IMR-90 (cell line): ENCODE results near the gene RPL37. TPM values are rescaled to one million over a fixed set of nuclear protein-coding genes. Genes with fewer than 3 reads are reported as not detected.
A peak's percentile ranks its signal among the peaks of the same experiment; 100 is the strongest.

Experiments
- ATAC-seq: fragments of 200-7000 bp; cut with Tn5 transposase; 2 replicates; pipeline ENCODE4 v1.9.1; 2020; ENCODE audit warnings: low read depth, mild to moderate bottlenecking, moderate library complexity
- BruUV-seq: library from RNA; stranded (reverse); fragments of 400-500 nt; replicated peaks from 2 replicates; lab custom pipeline; 2021; lab: Mats Ljungman, UMichigan
- CTCF ChIA-PET: fragments of 300-600 bp; formaldehyde crosslinking; extraction: SDS; loops from one replicate; lab custom pipeline; 2021; ENCODE audit warnings: antibody characterized with exemption; lab: Yijun Ruan, JAX
- POLR2A ChIA-PET: fragments of 300-600 bp; sonication (Branson Sonifier 250); formaldehyde crosslinking; loops from one replicate; lab custom pipeline; 2022; ENCODE audit warnings: antibody characterized with exemption; ENCODE audit not compliant: unreplicated experiment; lab: Charles Lee
- DNase-seq: peaks from one replicate; pipeline ENCODE4 v3.0.0; 2013
- H2AFZ ChIP-seq: replicated peaks from 2 replicates; pipeline ENCODE3; 2013; ENCODE audit warnings: low read length, mild to moderate bottlenecking; ENCODE audit not compliant: poor library complexity
- H2AK5ac ChIP-seq: 2 replicates; pipeline ENCODE4 v1.6.1; 2013; ENCODE audit warnings: low read depth, low read length, inconsistent platforms
- H2AK9ac ChIP-seq: replicated peaks from 2 replicates; pipeline ENCODE3; 2013; ENCODE audit warnings: mild to moderate bottlenecking, low read depth, low read length, moderate library complexity; ENCODE audit not compliant: poor library complexity
- H2BK120ac ChIP-seq: 2 replicates; pipeline ENCODE4 v1.6.1; 2013; ENCODE audit warnings: low read depth, low read length, inconsistent platforms
- H2BK15ac ChIP-seq: 3 replicates; pipeline ENCODE4 v1.6.1; 2013; ENCODE audit warnings: low read depth, low read length, inconsistent platforms
- H2BK20ac ChIP-seq: 2 replicates; pipeline ENCODE4 v1.6.1; 2013; ENCODE audit warnings: low read depth, mild to moderate bottlenecking, inconsistent platforms, low read length, moderate library complexity
- H2BK5ac ChIP-seq: 2 replicates; pipeline ENCODE4 v1.6.1; 2013; ENCODE audit warnings: mild to moderate bottlenecking, low read depth, low read length, inconsistent platforms; ENCODE audit not compliant: poor library complexity, severe bottlenecking
- H3K14ac ChIP-seq: replicated peaks from 2 replicates; pipeline ENCODE4 v1.6.1; 2013; ENCODE audit warnings: low read depth, low read length, inconsistent platforms
- H3K18ac ChIP-seq: 2 replicates; pipeline ENCODE4 v1.6.1; 2013; ENCODE audit warnings: low read depth, low read length, control low read depth
- H3K23ac ChIP-seq: 2 replicates; pipeline ENCODE4 v1.6.1; 2013; ENCODE audit warnings: low read depth, low read length, inconsistent platforms
- H3K27ac ChIP-seq: 2 replicates; pipeline ENCODE4 v1.5.1; 2013; ENCODE audit warnings: mild to moderate bottlenecking, control low read depth, low read length; ENCODE audit not compliant: insufficient read depth
- H3K27me3 ChIP-seq: 2 replicates; pipeline ENCODE4 v1.6.1; 2013; ENCODE audit warnings: low read length; ENCODE audit not compliant: control insufficient read depth, insufficient read depth
- H3K36me3 ChIP-seq: 2 replicates; pipeline ENCODE4 v1.6.1; 2013; ENCODE audit warnings: low read length, mixed read lengths; ENCODE audit not compliant: control insufficient read depth, insufficient read depth
- H3K4ac ChIP-seq: 2 replicates; pipeline ENCODE4 v1.6.1; 2013; ENCODE audit warnings: low read depth, low read length, inconsistent platforms
- H3K4me1 ChIP-seq: 2 replicates; pipeline ENCODE4 v1.6.1; 2013; ENCODE audit warnings: low read length, mixed read lengths; ENCODE audit not compliant: control insufficient read depth, insufficient read depth
- H3K4me2 ChIP-seq: 2 replicates; pipeline ENCODE4 v1.6.1; 2013; ENCODE audit warnings: low read depth, mild to moderate bottlenecking, control low read depth, low read length, moderate library complexity
- H3K4me3 ChIP-seq: 2 replicates; pipeline ENCODE4 v1.5.1; 2013; ENCODE audit warnings: low read depth, mild to moderate bottlenecking, control low read depth, low read length, moderate library complexity; ENCODE audit not compliant: insufficient read depth
- H3K56ac ChIP-seq: 2 replicates; pipeline ENCODE4 v1.6.1; 2013; ENCODE audit warnings: low read length, inconsistent platforms; ENCODE audit not compliant: insufficient read depth; ENCODE audit errors: extremely low read depth
- H3K79me1 ChIP-seq, 2 experiments: 2 replicates each; pipeline ENCODE4 v1.6.1; 2013; ENCODE audit warnings: low read length in 2 of 2, inconsistent platforms in 1 of 2, low read depth in 1 of 2
- H3K9ac ChIP-seq: 2 replicates; pipeline ENCODE4 v1.6.1; 2013; ENCODE audit warnings: low read depth, low read length, control low read depth
- H3K9me1 ChIP-seq: 2 replicates; pipeline ENCODE4 v1.6.1; 2013; ENCODE audit warnings: low read length, inconsistent platforms; ENCODE audit not compliant: insufficient read depth
- H3K9me3 ChIP-seq: 2 replicates; pipeline ENCODE4 v1.6.1; 2013; ENCODE audit warnings: low read length; ENCODE audit not compliant: control insufficient read depth, insufficient read depth
- H4K20me1 ChIP-seq: 2 replicates; pipeline ENCODE4 v1.6.1; 2013; ENCODE audit warnings: low read length, inconsistent platforms; ENCODE audit not compliant: insufficient read depth
- H4K5ac ChIP-seq: 2 replicates; pipeline ENCODE4 v1.6.1; 2013; ENCODE audit warnings: mild to moderate bottlenecking, low read depth, low read length, control low read depth
- H4K8ac ChIP-seq, 2 experiments: 2 replicates each; pipeline ENCODE4 v1.6.1; 2013; ENCODE audit warnings: low read depth in 2 of 2, low read length in 2 of 2, control low read depth in 1 of 2, inconsistent platforms in 1 of 2
- H4K91ac ChIP-seq: 2 replicates; pipeline ENCODE4 v1.6.1; 2013; ENCODE audit warnings: low read depth, low read length, inconsistent platforms; ENCODE audit not compliant: insufficient read depth
- FOS ChIP-seq: fragments of 150-350 bp; IDR thresholded peaks from 2 replicates; pipeline ENCODE4 v1.6.1; 2016; ENCODE audit warnings: low read depth, low read length
- POLR2A ChIP-seq: IDR thresholded peaks from 2 replicates; pipeline ENCODE4 v1.6.1; 2012; ENCODE audit warnings: mild to moderate bottlenecking, low read depth, low read length
- WGBS, 2 experiments: methylation state at CpG; one replicate each; pipeline versions ENCODE4 v1.1.5 to v1.1.7; 2013; ENCODE audit warnings: missing lambda C conversion rate in 2 of 2; ENCODE audit not compliant: insufficient read length in 1 of 2; ENCODE audit errors: extremely low coverage in 2 of 2; 5-methylcytosine and 5-hydroxymethylcytosine counted together
- dilution Hi-C: fragments of 300-500 bp; cut with HindIII; formaldehyde crosslinking; loops from one replicate; pipeline ENCODE4 v1.14.3; 2018; ENCODE audit warnings: low sequenced_read_pairs; ENCODE audit not compliant: unreplicated experiment
- in situ Hi-C: fragments of 300-500 bp; cut with MboI; formaldehyde crosslinking; loops from 3 replicates; pipeline ENCODE4 v1.14.3; 2019; ENCODE audit warnings: low sequenced_read_pairs, inconsistent platforms, mixed read lengths
- intact Hi-C: fragments of 100-400 bp; cut with micrococcal nuclease; formaldehyde crosslinking; loops from 2 replicates; pipeline ENCODE4 v1.10.0; 2022
- polyA plus RNA-seq, 3 experiments: library from polyadenylated mRNA; depleted of rRNA; stranded (reverse); fragments of >200 nt; gene quantifications; 2 replicates each; pipeline ENCODE4 v1.2.3, GENCODE V29; 2012; ENCODE audit warnings: low replicate concordance in 1 of 3
- total RNA-seq: library from RNA; depleted of rRNA; stranded (reverse); fragments of >200 nt; gene quantifications from 2 replicates; pipeline ENCODE4 v1.2.3, GENCODE V29; 2012

RPL37 gene
- total and polyA plus RNA-seq, 2 of the 4 experiments (the other 2 are of a cell fraction), result 35.3 to 294 TPM

GRCh38 chr5:40828021-40828631 lies 6.9 kb downstream of the RPL37 start:
- Histone ChIP-seq H2BK15ac (no peak overlapping the region), H4K5ac (no peak overlapping the region), H3K27me3 (no peaks in the 10 kb centered on the region), H4K8ac (no peak overlapping the region), H3K4me2 (no peak overlapping the region), H2AFZ (no peak overlapping the region), H4K91ac (no peak overlapping the region), H3K23ac (0 out of 2 replicates have a peak overlapping the region, but pooled peaks have one; percentile 16), H2BK20ac (no peak overlapping the region), H3K27ac (no peak overlapping the region), H2AK9ac (no peak overlapping the region), H3K9me1 (peaks cover 2% of the 10 kb centered on the region; the same call in 1 of the 2 replicates), H3K9ac (no peak overlapping the region), H3K14ac (no peak overlapping the region), H2BK5ac (no peak overlapping the region), H4K20me1 (peaks cover 77% of the 10 kb centered on the region), H3K4ac (no peak overlapping the region), H3K79me1 (peaks cover 25 to 68% of the 10 kb centered on the region in 2 experiments), H3K18ac (no peak overlapping the region), H3K4me3 (no peak overlapping the region), H2BK120ac (no peak overlapping the region), H3K56ac (no peak overlapping the region), H2AK5ac (no peak overlapping the region), H3K36me3 (peaks cover 59% of the 10 kb centered on the region), H3K4me1 (no peaks in the 10 kb centered on the region; the same call in 1 of the 2 replicates), H3K9me3 (no peaks in the 10 kb centered on the region)
- POLR2A ChIA-PET, result no interaction called here
- in situ Hi-C loops (no loop called here), dilution Hi-C loops (no loop called here), intact Hi-C loops (no loop called here)
- no peak for DNase-seq
- no peak for TF ChIP-seq FOS
- TF ChIP-seq POLR2A, result peak; percentile 14; the same call in 1 of the 2 replicates
- CTCF ChIA-PET, result no interaction called here
- no peak for ATAC-seq
- BruUV-seq, result no TSS peak
- WGBS, 2 experiments, result no CpG with 5 or more reads among the region's 3 CpGs
